CD14-positive monocyte (primary cell): ENCODE data around the gene USP31. TPM values are rescaled to one million over a fixed set of nuclear protein-coding genes. Genes with fewer than 3 reads are reported as not detected.
A peak's percentile ranks its signal among the peaks of the same experiment; 100 is the strongest.
"Not testable (repeated sequence)": the region's sequence is repeated elsewhere in the genome, so short reads cannot be mapped to it uniquely, and the experiment has no call there.

Experiments used
- DNase-seq, 3 donors: peaks; one replicate each; pipeline ENCODE4 v3.0.0-alpha.2; 2011 to 2022
- H2AFZ ChIP-seq: 2 replicates; pipeline ENCODE4 v1.6.0; 2012; ENCODE audit warnings: mild to moderate bottlenecking, low read depth, low read length, inconsistent platforms; ENCODE audit not compliant: insufficient read depth, poor library complexity, severe bottlenecking
- H3K27ac ChIP-seq, 2 donors: 1 replicate in 1 of 2; 2 replicates in 1 of 2; pipeline ENCODE4 v1.5.1; 2012 to 2013; ENCODE audit warnings: low read length in 2 of 2, control low read depth in 1 of 2, inconsistent platforms in 1 of 2, low read depth in 1 of 2, mild to moderate bottlenecking in 1 of 2
- H3K27me3 ChIP-seq, 2 donors: one replicate each; pipeline versions ENCODE4 v1.6.0 to v1.6.1; 2011 to 2013; ENCODE audit warnings: low read length in 2 of 2; ENCODE audit not compliant: control insufficient read depth in 2 of 2, insufficient read depth in 2 of 2
- H3K36me3 ChIP-seq, 2 donors: replicated peaks in 1 of 2; 1 replicate in 1 of 2; 2 replicates in 1 of 2; pipeline versions ENCODE4 v1.5.1 to v1.6.1; 2012 to 2013; ENCODE audit warnings: low read length in 2 of 2, control low read depth in 1 of 2, inconsistent platforms in 1 of 2, mild to moderate bottlenecking in 1 of 2; ENCODE audit not compliant: insufficient read depth in 2 of 2, control insufficient read depth in 1 of 2
- H3K4me1 ChIP-seq, 2 donors: 1 replicate in 1 of 2; 2 replicates in 1 of 2; pipeline versions ENCODE4 v1.5.1 to v1.6.1; 2012 to 2013; ENCODE audit warnings: low read length in 2 of 2, control low read depth in 1 of 2, inconsistent platforms in 1 of 2, mild to moderate bottlenecking in 1 of 2, moderate library complexity in 1 of 2; ENCODE audit not compliant: insufficient read depth in 2 of 2, control insufficient read depth in 1 of 2
- H3K4me2 ChIP-seq: replicated peaks from 2 replicates; pipeline ENCODE3; 2012; ENCODE audit warnings: low read length, moderate library complexity, mild to moderate bottlenecking; ENCODE audit not compliant: poor library complexity, severe bottlenecking; ENCODE audit errors: extremely low read depth
- H3K4me3 ChIP-seq, 3 experiments: fragments of 200-600 bp in 1 of 3; sonication (generic) in 1 of 3; replicated peaks in 1 of 3; 1 replicate in 2 of 3; 2 replicates in 1 of 3; pipeline ENCODE4 v1.5.1; 2011 to 2013; ENCODE audit warnings: low read length in 3 of 3, mild to moderate bottlenecking in 3 of 3, control low read depth in 2 of 3, low read depth in 2 of 3, inconsistent platforms in 1 of 3, moderate library complexity in 1 of 3
- H3K79me2 ChIP-seq: 2 replicates; pipeline ENCODE4 v1.6.0; 2012; ENCODE audit warnings: mild to moderate bottlenecking, control low read depth, inconsistent platforms, low read length, moderate library complexity; ENCODE audit not compliant: insufficient read depth
- H3K9ac ChIP-seq: 2 replicates; pipeline ENCODE4 v1.6.0; 2017; ENCODE audit warnings: low read length, mild to moderate bottlenecking; ENCODE audit not compliant: insufficient read depth, poor library complexity, severe bottlenecking
- H3K9me3 ChIP-seq, 2 donors: replicated peaks in 1 of 2; 1 replicate in 1 of 2; 2 replicates in 1 of 2; pipeline versions ENCODE4 v1.5.1 to v1.6.1; 2012 to 2013; ENCODE audit warnings: low read length in 2 of 2, control low read depth in 1 of 2; ENCODE audit not compliant: control insufficient read depth in 1 of 2, insufficient read depth in 1 of 2
- H4K20me1 ChIP-seq: 2 replicates; pipeline ENCODE4 v1.6.0; 2012; ENCODE audit warnings: mild to moderate bottlenecking, low read length, control low read depth, moderate library complexity; ENCODE audit not compliant: insufficient read depth
- H3K27ac Mint-ChIP-seq, 7 donors: one replicate each; pipeline ENCODE4 v1.8.0; 2020; ENCODE audit warnings: mild to moderate bottlenecking in 7 of 7, mixed read lengths in 7 of 7, moderate library complexity in 6 of 7, inconsistent platforms in 2 of 7
- H3K27me3 Mint-ChIP-seq, 3 donors: one replicate each; pipeline ENCODE4 v1.8.0; 2021 to 2022; ENCODE audit warnings: low read depth in 3 of 3, mild to moderate bottlenecking in 3 of 3, mixed read lengths in 3 of 3, moderate library complexity in 3 of 3, inconsistent platforms in 1 of 3
- H3K36me3 Mint-ChIP-seq, 2 donors: one replicate each; pipeline ENCODE4 v1.8.0; 2020; ENCODE audit warnings: mixed read lengths in 2 of 2, inconsistent platforms in 1 of 2, mild to moderate bottlenecking in 1 of 2
- H3K4me1 Mint-ChIP-seq: one replicate; pipeline ENCODE4 v1.8.0; 2020; ENCODE audit warnings: mild to moderate bottlenecking, mixed read lengths
- H3K4me3 Mint-ChIP-seq, 2 donors: one replicate each; pipeline ENCODE4 v1.8.0; 2020; ENCODE audit warnings: mild to moderate bottlenecking in 2 of 2, mixed read lengths in 2 of 2, moderate library complexity in 1 of 2
- H3K9me3 Mint-ChIP-seq, 7 donors: one replicate each; pipeline ENCODE4 v1.8.0; 2020 to 2022; ENCODE audit warnings: mixed read lengths in 7 of 7, mild to moderate bottlenecking in 6 of 7, moderate library complexity in 6 of 7, inconsistent platforms in 2 of 7
- CTCF ChIP-seq: fragments of 200-600 bp; IDR thresholded peaks from one replicate; pipeline ENCODE4 v1.8.0; 2022; ENCODE audit warnings: antibody characterized with exemption, mild to moderate bottlenecking
- WGBS: methylation state at CpG from one replicate; pipeline ENCODE4 v1.1.5; 2013; ENCODE audit warnings: missing lambda C conversion rate; ENCODE audit not compliant: insufficient coverage; 5-methylcytosine and 5-hydroxymethylcytosine counted together
- intact Hi-C, 2 donors: fragments of 100-400 bp; cut with micrococcal nuclease; formaldehyde crosslinking; loops; one replicate each; pipeline versions ENCODE4 v1.15.0 to v1.15.1; 2023
- polyA plus RNA-seq, 3 donors: library from polyadenylated mRNA; depleted of rRNA in 1 of 3; unstranded in 2 of 3; stranded (reverse) in 1 of 3; fragments of 300-500 nt in 2 of 3; fragments of >200 nt in 1 of 3; fragmentation: Illumina TruSeq in 2 of 3; gene quantifications; 1 replicate in 2 of 3; 2 replicates in 1 of 3; pipeline ENCODE4 v1.2.3, GENCODE V29; 2012 to 2021

The USP31 gene
- polyA plus RNA-seq, 3 donors = 0.15 to 4.1 (median 0.36) TPM

DNA sequence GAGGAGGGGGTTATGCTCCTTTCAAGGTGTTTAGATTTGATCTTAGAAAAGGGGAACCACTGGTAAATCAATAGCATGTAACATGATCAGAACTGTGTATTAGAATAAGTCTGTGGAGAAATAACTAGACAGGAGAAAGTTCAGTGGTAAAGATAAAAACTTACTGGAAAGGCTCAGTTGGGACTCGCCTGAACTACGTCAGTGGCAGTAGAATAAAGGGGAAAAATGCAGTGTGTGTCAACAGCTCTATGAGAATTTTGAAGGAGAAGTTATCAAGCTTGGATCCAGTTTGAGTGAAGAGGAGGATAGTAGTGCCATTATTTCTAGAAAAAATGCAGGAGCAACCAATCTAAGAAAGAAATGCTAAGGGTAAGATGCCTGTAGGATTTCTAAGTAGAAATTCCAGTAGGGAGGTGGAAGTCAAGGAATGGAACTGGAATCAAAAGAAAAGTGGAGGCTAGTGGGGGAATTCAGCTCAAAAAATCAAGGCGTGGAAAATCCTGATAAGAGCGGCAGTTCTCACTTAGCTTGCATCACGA lies 48.2 kb downstream of the USP31 start:
- intact Hi-C loops = no loop called here
- H3K27me3 Mint-ChIP-seq = no peaks in the 10 kb centered on the region
- Histone ChIP-seq H3K27me3 (no peaks in the 10 kb centered on the region), H2AFZ (no peak overlapping the region), H3K36me3 (peaks cover 0 to 40% of the 10 kb centered on the region in 2 donors), H3K4me1 (no peaks in the 10 kb centered on the region), H3K9me3 (no peaks in the 10 kb centered on the region), H3K9ac (no peak overlapping the region), H3K27ac (no peak overlapping the region), H3K4me3 (no peak overlapping the region), H3K79me2 (no peaks in the 10 kb centered on the region), H4K20me1 (no peaks in the 10 kb centered on the region), H3K4me2 (no peak overlapping the region)
- no peak for DNase-seq
- no peak overlapping the region for H3K4me3 Mint-ChIP-seq
- peaks cover 11% of the 10 kb centered on the region for H3K4me1 Mint-ChIP-seq
- peaks cover 30 to 33% of the 10 kb centered on the region in 2 donors for H3K36me3 Mint-ChIP-seq
- no peak for TF ChIP-seq CTCF
- WGBS = 100% methylated on average over 3 of the region's 5 CpGs
- no peak overlapping the region for H3K27ac Mint-ChIP-seq
- peaks cover 0 to 8% (median 2%) of the 10 kb centered on the region in 7 donors for H3K9me3 Mint-ChIP-seq

DNA sequence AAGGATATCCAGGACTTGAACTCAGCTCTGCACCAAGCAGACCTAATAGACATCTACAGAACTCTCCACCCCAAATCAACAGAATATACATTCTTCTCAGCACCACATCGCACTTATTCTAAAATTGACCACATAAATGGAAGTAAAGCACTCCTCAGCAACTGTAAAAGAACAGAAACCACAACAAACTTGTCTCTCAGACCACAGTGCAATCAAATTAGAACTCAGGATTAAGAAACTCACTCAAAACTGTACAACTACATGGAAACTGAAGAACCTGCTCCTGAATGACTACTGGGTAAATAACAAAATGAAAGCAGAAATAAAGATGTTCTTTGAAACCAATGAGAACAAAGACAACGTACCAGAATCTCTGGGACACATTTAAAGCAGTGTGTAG lies 52.8 kb downstream of the USP31 start:
- WGBS = no CpG with 5 or more reads among the region's 2 CpGs
- Mint-ChIP-seq H3K4me1 (peaks cover 16% of the 10 kb centered on the region), H3K36me3 (peaks cover 39 to 40% of the 10 kb centered on the region in 2 donors), H3K27ac (peak overlapping the region in 2 of 7 donors; percentile 8 to 27)
- H3K9me3 ChIP-seq, DNase-seq, H3K4me2 ChIP-seq, H3K4me1 ChIP-seq, H2AFZ ChIP-seq, H3K27me3 Mint-ChIP-seq, H3K79me2 ChIP-seq, intact Hi-C loops, H3K4me3 ChIP-seq, H3K27me3 ChIP-seq, H3K9me3 Mint-ChIP-seq, H3K27ac ChIP-seq, H3K4me3 Mint-ChIP-seq, H3K9ac ChIP-seq, H4K20me1 ChIP-seq: not testable (repeated sequence)
- peaks cover 0 to 26% of the 10 kb centered on the region in 2 donors for H3K36me3 ChIP-seq

DNA sequence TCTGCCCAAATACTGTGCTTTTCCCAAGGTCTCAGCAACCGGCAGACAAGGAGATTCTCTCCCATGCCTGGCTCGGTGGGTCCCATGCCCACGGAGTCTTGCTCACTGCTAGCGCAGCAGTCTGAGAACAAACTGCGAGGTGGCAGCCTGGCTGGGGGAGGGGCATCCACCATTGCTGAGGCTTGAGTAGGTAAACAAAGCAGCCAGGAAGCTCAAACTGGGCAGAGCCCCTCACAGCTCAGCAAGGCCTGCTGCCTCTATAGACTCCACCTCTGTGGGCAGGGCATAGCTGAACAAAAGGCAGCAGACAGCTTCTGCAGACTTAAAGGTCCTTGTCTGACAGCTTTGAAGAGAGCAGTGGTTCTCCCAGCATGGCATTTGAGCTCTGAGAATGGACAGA lies 55.1 kb downstream of the USP31 start:
- DNase-seq, H3K27me3 Mint-ChIP-seq, H3K9me3 ChIP-seq, H3K9me3 Mint-ChIP-seq, intact Hi-C loops, H3K9ac ChIP-seq, H3K27me3 ChIP-seq, H2AFZ ChIP-seq, H3K79me2 ChIP-seq, H3K4me3 ChIP-seq, H4K20me1 ChIP-seq, H3K27ac Mint-ChIP-seq, H3K27ac ChIP-seq, H3K4me1 ChIP-seq, H3K4me3 Mint-ChIP-seq, H3K4me2 ChIP-seq: not testable (repeated sequence)
- 100% methylated on average over 5 of the region's 5 CpGs for WGBS
- peaks cover 0 to 34% of the 10 kb centered on the region in 2 donors for H3K36me3 ChIP-seq
- Mint-ChIP-seq H3K36me3 (peaks cover 37 to 44% of the 10 kb centered on the region in 2 donors), H3K4me1 (peaks cover 16% of the 10 kb centered on the region)
